HCT116 (cell line): ENCODE measurements around the gene ZNF724. TPM values are rescaled to one million over a fixed set of nuclear protein-coding genes. Genes with fewer than 3 reads are reported as not detected.
"Not testable (repeated sequence)": the region's sequence is repeated elsewhere in the genome, so short reads cannot be mapped to it uniquely, and the experiment has no call there.

Source experiments
- ATAC-seq: fragments of 200-7000 bp; cut with Tn5 transposase; 2 replicates; pipeline ENCODE4 v1.9.1; 2020; ENCODE audit warnings: mild to moderate bottlenecking, moderate library complexity
- BruUV-seq: library from RNA; stranded (reverse); fragments of 400-500 nt; replicated peaks from 2 replicates; lab custom pipeline; 2021; lab: Mats Ljungman, UMichigan
- CTCF ChIA-PET: fragments of 300-600 bp; sonication (Branson Sonifier 250); formaldehyde crosslinking; loops from one replicate; lab custom pipeline; 2021; ENCODE audit warnings: antibody characterized with exemption; lab: Charles Lee
- POLR2A ChIA-PET: fragments of 300-600, 350-600 bp; sonication (Branson Sonifier 250); formaldehyde crosslinking; loops from one replicate; lab custom pipeline; 2021; ENCODE audit warnings: antibody characterized with exemption; lab: Charles Lee
- RAD21 ChIA-PET, 2 experiments: fragments of 300-600 bp; sonication (Branson Sonifier 250); formaldehyde crosslinking; loops; one replicate each; lab custom pipeline; 2023; ENCODE audit warnings: low total read pairs in 2 of 2; ENCODE audit not compliant: uncharacterized antibody in 2 of 2, unreplicated experiment in 2 of 2, low non-redundant PET in 1 of 2; lab: Charles Lee
- DNase-seq: peaks from one replicate; pipeline ENCODE4 v3.0.0-alpha.2; 2010; ENCODE audit warnings: low read depth, low spot score
- H2AFZ ChIP-seq: fragments of 200-600 bp; shearing (Covaris generic), sonication (generic); 2 replicates; pipeline ENCODE4 v1.6.1; 2017; ENCODE audit warnings: low read depth, mixed run types, mixed read lengths, antibody characterized with exemption, low read length; ENCODE audit not compliant: poor library complexity, severe bottlenecking
- H3K27ac ChIP-seq: 2 replicates; pipeline ENCODE4 v1.5.1; 2012; ENCODE audit warnings: low read depth, low read length
- H3K27me3 ChIP-seq: fragments of 200-600 bp; sonication (generic); 2 replicates; pipeline ENCODE4 v1.6.1; 2016; ENCODE audit warnings: mixed run types, low read length, mixed read lengths; ENCODE audit not compliant: insufficient read depth
- H3K36me3 ChIP-seq, 2 experiments: fragments of 200-500 bp in 1 of 2; fragments of 200-600 bp in 1 of 2; sonication (Bioruptor generic) in 1 of 2; sonication (generic) in 1 of 2; 2 replicates each; pipeline versions ENCODE4 v1.5.1 to v1.6.1; 2014 to 2016; ENCODE audit warnings: low read length in 2 of 2, inconsistent platforms in 1 of 2, mixed read lengths in 1 of 2, mixed run types in 1 of 2; ENCODE audit not compliant: insufficient read depth in 2 of 2, control insufficient read depth in 1 of 2
- H3K4me1 ChIP-seq, 2 experiments: fragments of 200-600 bp in 1 of 2; sonication (generic) in 1 of 2; 2 replicates each; pipeline versions ENCODE4 v1.5.1 to v1.6.1; 2012 to 2017; ENCODE audit warnings: low read length in 2 of 2, inconsistent platforms in 1 of 2, mild to moderate bottlenecking in 1 of 2, mixed read lengths in 1 of 2, mixed run types in 1 of 2, moderate library complexity in 1 of 2; ENCODE audit not compliant: insufficient read depth in 2 of 2, control insufficient read depth in 1 of 2
- H3K4me2 ChIP-seq: fragments of 200-600 bp; sonication (generic); 2 replicates; pipeline ENCODE4 v1.6.1; 2017; ENCODE audit warnings: mixed run types, low read length, mixed read lengths
- H3K4me3 ChIP-seq, 2 experiments: fragments of 200-600 bp in 1 of 2; sonication (generic) in 1 of 2; replicated peaks in 1 of 2; 2 replicates each; pipeline ENCODE4 v1.5.1; 2011 to 2016; ENCODE audit warnings: low read length in 2 of 2, control low read depth in 1 of 2, low read depth in 1 of 2, mild to moderate bottlenecking in 1 of 2, mixed read lengths in 1 of 2, mixed run types in 1 of 2
- H3K79me2 ChIP-seq: fragments of 200-600 bp; sonication (generic); 2 replicates; pipeline ENCODE4 v1.6.1; 2017; ENCODE audit warnings: mild to moderate bottlenecking, mixed run types, low read length, moderate library complexity, mixed read lengths; ENCODE audit not compliant: insufficient read depth
- H3K9ac ChIP-seq: fragments of 200-600 bp; sonication (generic); 2 replicates; pipeline ENCODE4 v1.6.1; 2016; ENCODE audit warnings: low read length, mixed read lengths
- H3K9me2 ChIP-seq: fragments of 200-600 bp; sonication (generic), shearing (Covaris generic); 2 replicates; pipeline ENCODE4 v1.6.1; 2017; ENCODE audit warnings: mixed run types, mild to moderate bottlenecking, moderate library complexity; ENCODE audit not compliant: insufficient read depth
- H3K9me3 ChIP-seq, 2 experiments: fragments of 200-500 bp in 1 of 2; fragments of 200-600 bp in 1 of 2; sonication (Bioruptor generic) in 1 of 2; sonication (generic) in 1 of 2; 2 replicates each; pipeline ENCODE4 v1.6.1; 2014 to 2017; ENCODE audit warnings: low read length in 2 of 2, mixed read lengths in 2 of 2, inconsistent platforms in 1 of 2, low read depth in 1 of 2, mild to moderate bottlenecking in 1 of 2, mixed run types in 1 of 2, moderate library complexity in 1 of 2; ENCODE audit not compliant: control insufficient read depth in 1 of 2, insufficient read depth in 1 of 2
- H4K20me1 ChIP-seq: fragments of 200-600 bp; sonication (generic), shearing (Covaris generic); 2 replicates; pipeline ENCODE4 v1.6.1; 2017; ENCODE audit warnings: mixed run types, mild to moderate bottlenecking, moderate library complexity; ENCODE audit not compliant: insufficient read depth
- CTCF ChIP-seq, 3 experiments: fragments of 200-600 bp in 1 of 3; sonication (generic) in 1 of 3; IDR thresholded peaks in 2 of 3; conservative IDR thresholded peaks in 1 of 3; 2 replicates each; pipeline ENCODE4 v1.5.1; 2012 to 2017; ENCODE audit warnings: low read depth in 2 of 3, low read length in 2 of 3, antibody characterized with exemption in 1 of 3, borderline replicate concordance in 1 of 3, control low read depth in 1 of 3, mild to moderate bottlenecking in 1 of 3, mixed read lengths in 1 of 3, mixed run types in 1 of 3, moderate library complexity in 1 of 3; ENCODE audit not compliant: insufficient read depth in 1 of 3
- MAX ChIP-seq: IDR thresholded peaks from 2 replicates; pipeline ENCODE4 v1.6.1; 2012
- SIN3A ChIP-seq: IDR thresholded peaks from 2 replicates; pipeline ENCODE4 v1.6.1; 2012; ENCODE audit warnings: low read depth
- SP1 ChIP-seq: IDR thresholded peaks from 2 replicates; pipeline ENCODE4 v1.6.1; 2012; ENCODE audit warnings: low read depth
- intact Hi-C: fragments of 100-400 bp; cut with micrococcal nuclease; formaldehyde crosslinking; loops from 2 replicates; pipeline ENCODE4 v1.10.0; 2022
- total RNA-seq: library from RNA; stranded (reverse); gene quantifications from one replicate; pipeline ENCODE4 v1.2.1, GENCODE V29; 2021; ENCODE audit not compliant: unreplicated experiment

ZNF724 gene
- total RNA-seq, 1 experiment from 2014 or later: 7.1 TPM

GRCh38 chr19:23289966-23290365, 39.8 kb upstream of the ZNF724 start:
- not testable (repeated sequence) for ATAC-seq, BruUV-seq

DNA sequence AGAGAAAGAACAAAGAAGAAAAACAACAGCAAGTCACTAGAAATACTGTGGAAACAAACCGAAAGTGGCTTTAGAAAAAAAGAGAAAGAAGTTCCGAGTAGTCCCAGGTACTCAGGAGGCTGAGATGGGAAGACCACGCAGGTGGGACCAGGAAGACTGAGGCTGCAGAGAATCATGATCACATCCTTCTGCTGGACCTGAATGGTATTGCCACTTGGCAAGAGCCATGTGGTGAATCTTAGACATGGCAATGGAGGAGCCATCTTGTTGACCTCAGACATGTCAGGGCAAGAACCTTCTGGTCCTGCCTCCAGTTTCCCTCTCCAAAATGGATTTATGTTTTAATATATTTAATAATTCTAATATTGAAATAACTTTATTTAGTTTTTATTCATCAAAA, 37.4 kb upstream of the ZNF724 start:
- H3K79me2 ChIP-seq: no peaks in the 10 kb centered on the region
- no peaks in the 10 kb centered on the region for H3K27me3 ChIP-seq
- H3K4me1 ChIP-seq: no peaks in the 10 kb centered on the region
- no peak overlapping the region for H2AFZ ChIP-seq
- H3K9ac ChIP-seq: no peak overlapping the region
- H3K4me2 ChIP-seq: no peak overlapping the region
- ChIA-PET RAD21 (no interaction called here), CTCF (no interaction called here), POLR2A (no interaction called here)
- H4K20me1 ChIP-seq: no peaks in the 10 kb centered on the region
- H3K9me3 ChIP-seq: peaks cover 5 to 7% of the 10 kb centered on the region in 2 experiments; a peak in 2 of 4 replicates
- DNase-seq (no peak), ATAC-seq (no peak)
- no peaks in the 10 kb centered on the region for H3K9me2 ChIP-seq
- no peak overlapping the region for H3K27ac ChIP-seq
- no peak for TF ChIP-seq CTCF (IDR thresholded peaks at IDR 0.05 in 2 of 3, conservative IDR thresholded peaks at IDR 0.05 in 1 of 3; ENCODE audit: borderline replicate concordance in 1 of 3, insufficient read depth in 1 of 3, low read depth in 2 of 3, low read length in 2 of 3)
- no peak for TF ChIP-seq SP1
- no peak for TF ChIP-seq MAX
- no peak for TF ChIP-seq SIN3A
- intact Hi-C loops: no loop called here
- BruUV-seq: no TSS peak
- no peak overlapping the region for H3K4me3 ChIP-seq
- H3K36me3 ChIP-seq: no peaks in the 10 kb centered on the region

More at GRCh38 chr19:23289966-23290365, 39.8 kb upstream of the ZNF724 start:
- H3K4me1 ChIP-seq, H3K27me3 ChIP-seq, H2AFZ ChIP-seq, intact Hi-C loops, RAD21 ChIA-PET, H3K79me2 ChIP-seq, CTCF ChIA-PET, H3K4me2 ChIP-seq, H4K20me1 ChIP-seq, H3K36me3 ChIP-seq, H3K27ac ChIP-seq, H3K9me3 ChIP-seq, H3K9me2 ChIP-seq, DNase-seq, H3K9ac ChIP-seq, POLR2A ChIA-PET, H3K4me3 ChIP-seq: not testable (repeated sequence)
